Activated CD8-positive, alpha-beta T cell treated with anti-CD3 and anti-CD28 coated beads for 36 hours (primary cell): ENCODE data around the gene SELENOV. TPM values are rescaled to one million over a fixed set of nuclear protein-coding genes. Genes with fewer than 3 reads are reported as not detected.

Source experiments
- ATAC-seq: fragments of 200-7000 bp; cut with Tn5 transposase; one replicate; pipeline ENCODE4 v1.10.0; 2021; ENCODE audit warnings: mild to moderate bottlenecking, moderate library complexity
- CTCF ChIA-PET: fragments of 350-600 bp; sonication (Branson Sonifier 250); formaldehyde crosslinking; loops from one replicate; lab custom pipeline; 2021; ENCODE audit warnings: antibody characterized with exemption; lab: Charles Lee
- POLR2A ChIA-PET: fragments of 350-600 bp; sonication (Branson Sonifier 250); formaldehyde crosslinking; loops from one replicate; lab custom pipeline; 2021; ENCODE audit warnings: antibody characterized with exemption; lab: Charles Lee
- DNase-seq: peaks from one replicate; pipeline ENCODE4 v3.0.0-alpha.2; 2020
- H3K27ac Mint-ChIP-seq: one replicate; pipeline ENCODE4 v1.8.0; 2021; ENCODE audit warnings: mild to moderate bottlenecking, mixed read lengths
- H3K27me3 Mint-ChIP-seq: one replicate; pipeline ENCODE4 v1.8.0; 2021; ENCODE audit warnings: mixed read lengths
- H3K36me3 Mint-ChIP-seq: one replicate; pipeline ENCODE4 v1.8.0; 2021; ENCODE audit warnings: low read depth, mixed read lengths
- H3K4me1 Mint-ChIP-seq: one replicate; pipeline ENCODE4 v1.8.0; 2021; ENCODE audit warnings: low read depth, mixed read lengths
- H3K4me3 Mint-ChIP-seq: one replicate; pipeline ENCODE4 v1.8.0; 2021; ENCODE audit warnings: mild to moderate bottlenecking, moderate library complexity, mixed read lengths
- H3K9me3 Mint-ChIP-seq: one replicate; pipeline ENCODE4 v1.8.0; 2021; ENCODE audit warnings: mixed read lengths
- intact Hi-C: fragments of 100-400 bp; cut with micrococcal nuclease; formaldehyde crosslinking; loops from one replicate; pipeline ENCODE4 v1.10.0; 2022
- total RNA-seq, 2 experiments: library from RNA; stranded (reverse); gene quantifications; one replicate each; pipeline ENCODE4 v1.2.3, GENCODE V29; 2021
- TF ChIP-seq, protein P1 (sequence below): fragments of 200-600 bp; IDR thresholded peaks from one replicate; pipeline ENCODE4 v1.8.0; 2022; ENCODE audit warnings: antibody characterized with exemption, mild to moderate bottlenecking

The SELENOV gene
- total RNA-seq, 2 experiments from 2014 or later, result not detected

DNA sequence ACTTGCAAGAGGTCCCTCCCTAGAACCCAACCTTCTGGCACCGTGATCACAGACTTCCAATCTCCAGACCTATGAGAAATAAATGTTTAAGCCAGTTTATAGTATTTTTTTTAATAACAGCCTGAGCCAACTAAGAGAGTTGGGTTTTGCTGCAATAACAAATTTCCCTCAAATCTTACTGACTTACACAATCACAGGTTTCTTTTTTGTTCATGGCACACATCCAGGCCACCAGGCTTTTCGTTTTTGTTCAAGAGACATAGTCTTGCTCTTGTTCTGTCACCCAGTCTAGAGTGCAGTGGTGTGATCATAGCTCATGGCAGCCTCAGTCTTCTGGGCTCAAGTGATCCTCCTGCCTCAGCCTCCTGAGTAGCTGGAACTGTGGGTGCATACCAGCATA lies 2.0 kb upstream of the SELENOV start:
- Mint-ChIP-seq H3K27ac (no peak overlapping the region), H3K36me3 (peaks cover 2% of the 10 kb centered on the region), H3K9me3 (no peaks in the 10 kb centered on the region), H3K4me1 (peaks cover 10% of the 10 kb centered on the region), H3K4me3 (no peak overlapping the region), H3K27me3 (peaks cover 52% of the 10 kb centered on the region)
- intact Hi-C loops, result no loop called here
- no peak for DNase-seq
- POLR2A ChIA-PET, result no interaction called here
- no peak for ATAC-seq
- CTCF ChIA-PET, result interaction anchor here (1.4 to 2.5 kb wide), 3 partner anchors 20 to 39 kb away, joined by 3 to 8 read pairs (median 7); partner anchors contain the start of gene EID2B
- TF ChIP-seq, protein P1, sequence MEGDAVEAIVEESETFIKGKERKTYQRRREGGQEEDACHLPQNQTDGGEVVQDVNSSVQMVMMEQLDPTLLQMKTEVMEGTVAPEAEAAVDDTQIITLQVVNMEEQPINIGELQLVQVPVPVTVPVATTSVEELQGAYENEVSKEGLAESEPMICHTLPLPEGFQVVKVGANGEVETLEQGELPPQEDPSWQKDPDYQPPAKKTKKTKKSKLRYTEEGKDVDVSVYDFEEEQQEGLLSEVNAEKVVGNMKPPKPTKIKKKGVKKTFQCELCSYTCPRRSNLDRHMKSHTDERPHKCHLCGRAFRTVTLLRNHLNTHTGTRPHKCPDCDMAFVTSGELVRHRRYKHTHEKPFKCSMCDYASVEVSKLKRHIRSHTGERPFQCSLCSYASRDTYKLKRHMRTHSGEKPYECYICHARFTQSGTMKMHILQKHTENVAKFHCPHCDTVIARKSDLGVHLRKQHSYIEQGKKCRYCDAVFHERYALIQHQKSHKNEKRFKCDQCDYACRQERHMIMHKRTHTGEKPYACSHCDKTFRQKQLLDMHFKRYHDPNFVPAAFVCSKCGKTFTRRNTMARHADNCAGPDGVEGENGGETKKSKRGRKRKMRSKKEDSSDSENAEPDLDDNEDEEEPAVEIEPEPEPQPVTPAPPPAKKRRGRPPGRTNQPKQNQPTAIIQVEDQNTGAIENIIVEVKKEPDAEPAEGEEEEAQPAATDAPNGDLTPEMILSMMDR, result no peak

DNA sequence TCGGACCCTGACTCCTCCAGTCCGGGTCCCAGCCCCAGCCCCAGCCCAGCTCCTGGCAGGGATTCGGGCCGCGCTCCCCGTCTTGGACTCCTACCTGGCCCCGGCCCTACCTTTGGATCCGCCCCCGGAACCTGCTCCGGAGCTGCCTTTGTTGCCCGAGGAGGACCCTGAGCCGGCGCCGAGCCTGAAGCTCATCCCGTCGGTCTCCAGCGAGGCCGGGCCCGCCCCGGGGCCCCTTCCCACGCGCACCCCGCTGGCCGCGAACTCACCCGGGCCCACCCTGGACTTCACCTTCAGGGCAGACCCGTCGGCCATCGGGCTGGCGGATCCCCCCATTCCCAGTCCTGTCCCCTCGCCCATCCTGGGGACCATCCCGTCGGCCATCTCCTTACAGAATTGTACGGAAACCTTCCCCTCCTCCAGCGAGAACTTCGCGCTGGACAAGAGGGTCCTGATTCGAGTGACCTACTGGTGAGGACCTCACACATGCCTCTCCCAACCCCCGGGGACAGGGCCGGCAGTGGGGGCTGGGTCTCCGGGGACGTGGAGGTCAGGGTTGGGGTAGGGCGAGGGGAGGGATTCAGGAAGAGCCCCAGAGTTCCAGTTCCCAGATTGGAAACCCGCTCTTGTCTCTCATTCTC lies 732 bp downstream of the SELENOV start:
- H3K4me3 Mint-ChIP-seq, result peak overlapping the region; percentile 60
- TF ChIP-seq, protein P1, result no peak
- ChIA-PET CTCF (interaction anchor here (0.7 to 2.4 kb wide), 3 partner anchors 13 to 21 kb away, joined by 3 to 15 read pairs (median 4); partner anchors contain the start of gene EID2B), POLR2A (no interaction called here)
- DNase-seq, result peak; percentile 29
- H3K27me3 Mint-ChIP-seq, result peaks cover 40% of the 10 kb centered on the region
- intact Hi-C loops, result no loop called here
- no peaks in the 10 kb centered on the region for H3K9me3 Mint-ChIP-seq
- no peak overlapping the region for H3K27ac Mint-ChIP-seq
- peaks cover 2% of the 10 kb centered on the region for H3K36me3 Mint-ChIP-seq
- H3K4me1 Mint-ChIP-seq, result peaks cover 8% of the 10 kb centered on the region
- ATAC-seq, result no peak

- no peak for ATAC-seq
- DNase-seq, result no peak
- H3K4me3 Mint-ChIP-seq, result no peak overlapping the region
- POLR2A ChIA-PET, result no interaction called here
- intact Hi-C loops, result no loop called here
- TF ChIP-seq, protein P1, result no peak
- CTCF ChIA-PET, result interaction anchor here (0.7 to 2.4 kb wide), 3 partner anchors 13 to 36 kb away, joined by 3 to 15 read pairs (median 4); partner anchors contain the start of gene EID2B
- peaks cover 2% of the 10 kb centered on the region for H3K36me3 Mint-ChIP-seq
- H3K4me1 Mint-ChIP-seq, result peaks cover 11% of the 10 kb centered on the region
- peaks cover 40% of the 10 kb centered on the region for H3K27me3 Mint-ChIP-seq
- no peak overlapping the region for H3K27ac Mint-ChIP-seq
- no peaks in the 10 kb centered on the region for H3K9me3 Mint-ChIP-seq
Measured at GRCh38 chr19:39516270-39516669, 1.3 kb downstream of the SELENOV start.

- Mint-ChIP-seq H3K4me3 (no peak overlapping the region), H3K27me3 (peaks cover 35% of the 10 kb centered on the region), H3K9me3 (no peaks in the 10 kb centered on the region), H3K27ac (no peak overlapping the region), H3K36me3 (no peaks in the 10 kb centered on the region), H3K4me1 (peaks cover 14% of the 10 kb centered on the region)
- TF ChIP-seq, protein P1, result no peak
- ChIA-PET POLR2A (interaction anchor here (0.7 kb wide), 2 partner anchors 82 to 115 kb away, joined by 3 to 5 read pairs; partner anchors contain the start of gene RPS16), CTCF (interaction anchor here (1.9 kb wide), 1 partner anchor 14 kb away, joined by 6 read pairs; no protein-coding TSS in a partner anchor)
- no peak for ATAC-seq
- intact Hi-C loops, result no loop called here
- no peak for DNase-seq
Measured at GRCh38 chr19:39517432-39517831, 2.5 kb downstream of the SELENOV start.

DNA sequence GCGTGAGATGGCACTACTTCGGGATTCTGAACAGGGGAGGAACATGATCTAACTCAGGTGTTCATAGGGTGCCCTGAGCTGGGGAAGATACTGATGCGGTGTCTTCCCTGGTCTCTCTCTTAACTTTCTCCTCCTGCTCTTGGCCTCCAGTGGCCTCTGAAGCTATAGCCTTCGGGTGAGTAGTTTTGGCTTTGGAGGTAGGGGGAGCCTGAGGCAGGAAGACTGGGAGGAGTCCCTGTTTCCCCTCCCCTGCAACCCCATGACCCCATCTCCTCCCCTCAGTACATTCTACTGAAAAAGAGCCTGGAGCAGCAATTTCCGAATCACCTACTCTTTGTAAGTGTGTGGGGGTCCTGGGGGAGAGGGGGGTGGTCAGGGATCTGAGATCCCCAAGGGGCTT lies 3.5 kb downstream of the SELENOV start:
- TF ChIP-seq, protein P1, result no peak
- Mint-ChIP-seq H3K4me3 (no peak overlapping the region), H3K4me1 (peaks cover 14% of the 10 kb centered on the region), H3K27ac (no peak overlapping the region), H3K36me3 (no peaks in the 10 kb centered on the region), H3K9me3 (no peaks in the 10 kb centered on the region), H3K27me3 (peaks cover 32% of the 10 kb centered on the region)
- CTCF ChIA-PET, result interaction anchor here (1.9 to 2.5 kb wide), 2 partner anchors 14 to 15 kb away, joined by 6 to 12 read pairs; partner anchors contain the start of gene EID2B
- POLR2A ChIA-PET, result no interaction called here
- ATAC-seq (no peak), DNase-seq (no peak)
- intact Hi-C loops, result no loop called here
